ENCODE results near the gene EFCC1.

DNA sequence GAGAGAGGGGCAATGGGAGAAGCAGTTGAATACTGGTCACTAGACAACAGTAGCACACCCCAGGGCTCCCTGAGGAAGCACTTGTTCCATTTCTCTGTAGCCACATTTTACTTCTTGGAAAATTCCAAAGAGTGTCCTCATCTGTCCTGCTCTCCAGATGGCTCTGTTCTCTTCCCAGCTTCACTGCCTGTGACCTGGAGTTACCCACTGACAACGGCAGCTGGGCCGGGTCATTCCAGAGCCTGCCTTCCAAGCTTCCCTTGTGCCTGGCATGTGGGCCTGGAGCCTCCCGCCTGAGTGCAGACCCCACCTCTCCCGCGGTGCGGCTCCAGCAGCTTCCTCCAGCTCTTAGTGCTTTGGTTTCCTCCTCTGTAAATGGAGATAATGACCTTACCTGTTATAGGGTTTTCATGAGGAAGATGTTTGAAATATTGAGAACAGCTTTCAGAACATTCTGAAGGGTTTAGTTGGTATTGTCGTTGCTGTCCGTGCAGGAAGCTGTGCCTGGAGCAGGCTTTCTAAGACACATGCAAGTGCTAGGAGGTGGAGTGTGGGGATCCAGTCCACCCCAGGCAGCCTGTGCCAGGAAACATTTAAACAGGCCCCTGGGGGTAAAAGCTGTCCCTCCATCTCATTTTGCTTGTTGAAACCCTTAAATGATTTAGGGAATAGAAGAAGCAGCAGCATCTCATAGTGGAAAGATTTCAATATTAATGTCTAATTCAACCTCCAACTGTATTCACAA, 24.8 kb downstream of the EFCC1 start:
- TF ChIP-seq RARB (CRISPR knock-in tag; IDR thresholded peaks at IDR 0.05), result no peak
- no peak for TF ChIP-seq POU6F1 (CRISPR knock-in tag; IDR thresholded peaks at IDR 0.05; ENCODE audit: borderline replicate concordance, low read depth)
- TF ChIP-seq PPARA (CRISPR knock-in tag; IDR thresholded peaks at IDR 0.05; ENCODE audit: borderline replicate concordance), result no peak

Data from SK-N-SH treated with all-trans-retinoic acid at 6 μM for 48 hours (cell line).